Fibroblast of pulmonary artery (primary cell): ENCODE data around the gene CNTNAP5.

Experiments used
- DNase-seq: peaks from one replicate; pipeline ENCODE4 v3.0.0-alpha.2; 2010; ENCODE audit warnings: low read depth
- H3K4me3 ChIP-seq: replicated peaks from 2 replicates; pipeline ENCODE4 v1.5.1; 2011; ENCODE audit warnings: low read depth, mild to moderate bottlenecking, control low read depth, low read length, moderate library complexity
- CTCF ChIP-seq: IDR thresholded peaks from 2 replicates; pipeline ENCODE4 v1.5.1; 2011; ENCODE audit warnings: mild to moderate bottlenecking, control low read depth, low read length, inconsistent platforms; ENCODE audit errors: missing control alignments

CNTNAP5 gene

GRCh38 chr2:124050833-124051497 lies 25.9 kb downstream of the CNTNAP5 start:
- no peak for DNase-seq
- H3K4me3 ChIP-seq, result no peak overlapping the region
- TF ChIP-seq CTCF, result no peak

GRCh38 chr2:124053796-124054195 lies 28.7 kb downstream of the CNTNAP5 start:
- H3K4me3 ChIP-seq, result no peak overlapping the region
- DNase-seq, result no peak
- TF ChIP-seq CTCF, result no peak

GRCh38 chr2:124063596-124063995 lies 38.5 kb downstream of the CNTNAP5 start:
- H3K4me3 ChIP-seq, result no peak overlapping the region
- no peak for TF ChIP-seq CTCF
- DNase-seq, result no peak

- TF ChIP-seq CTCF, result no peak
- H3K4me3 ChIP-seq, result no peak overlapping the region
- DNase-seq, result no peak
These were observed 40.5 kb downstream of the CNTNAP5 start for GRCh38 chr2:124065636-124066035.

GRCh38 chr2:124066776-124067175 lies 41.7 kb downstream of the CNTNAP5 start:
- no peak for TF ChIP-seq CTCF
- DNase-seq, result no peak
- H3K4me3 ChIP-seq, result no peak overlapping the region

GRCh38 chr2:124079045-124079444 lies 54.0 kb downstream of the CNTNAP5 start:
- H3K4me3 ChIP-seq, result no peak overlapping the region
- TF ChIP-seq CTCF, result no peak
- no peak for DNase-seq

GRCh38 chr2:124080281-124081153 lies 55.4 kb downstream of the CNTNAP5 start:
- H3K4me3 ChIP-seq, result no peak overlapping the region
- peak; percentile 1 for DNase-seq
- TF ChIP-seq CTCF, result no peak
